Measurements from ENCODE around the gene RABL2A.
"Not testable (repeated sequence)": the region's sequence is repeated elsewhere in the genome, so short reads cannot be mapped to it uniquely, and the experiment has no call there.

The RABL2A gene
- total RNA-seq: 4.3 to 11.2 reads per million in 2 experiments

DNA sequence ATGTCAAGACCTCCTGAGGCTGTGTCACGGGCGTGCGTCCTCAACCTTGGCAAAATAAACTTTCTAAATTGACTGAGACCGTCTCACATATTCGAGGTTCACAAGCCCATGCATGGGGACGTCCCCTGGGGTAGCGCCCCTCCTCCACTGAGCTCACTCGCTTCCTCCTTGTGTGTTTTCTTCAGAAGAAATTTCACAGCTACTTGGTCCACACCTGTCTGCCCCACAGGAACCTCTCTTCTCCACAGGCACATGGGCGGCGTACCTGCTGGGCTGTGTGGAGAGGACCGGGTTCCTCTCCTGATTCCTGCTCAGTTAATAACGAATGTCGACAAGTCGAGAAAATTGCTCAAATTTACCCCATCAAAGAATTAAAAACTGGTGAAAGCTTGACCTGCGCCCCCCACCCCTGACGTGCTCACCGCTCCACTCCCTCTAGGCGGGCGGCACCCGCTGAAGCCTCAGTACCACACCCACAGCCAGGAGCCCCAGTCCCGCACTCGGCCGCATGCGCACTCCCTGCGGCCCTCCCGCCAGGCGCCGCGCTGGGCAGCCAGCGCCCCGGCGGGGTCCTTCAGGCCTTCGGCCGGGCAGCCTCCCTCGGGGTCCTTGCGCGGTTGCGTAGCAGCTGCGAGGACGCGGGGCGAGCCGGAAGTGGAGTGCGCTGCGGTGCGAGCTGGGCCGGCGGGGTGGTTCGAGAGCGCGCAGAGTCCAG lies at the start of gene RABL2A:
Gene RABL2A, plus strand, starts transcription at position 651 of the 715 bp plus-strand sequence. CDS start 1,341 bp downstream, outside the sequence.
- peak; percentile 75 for DNase-seq (ENCODE audit: low read depth)

DNA sequence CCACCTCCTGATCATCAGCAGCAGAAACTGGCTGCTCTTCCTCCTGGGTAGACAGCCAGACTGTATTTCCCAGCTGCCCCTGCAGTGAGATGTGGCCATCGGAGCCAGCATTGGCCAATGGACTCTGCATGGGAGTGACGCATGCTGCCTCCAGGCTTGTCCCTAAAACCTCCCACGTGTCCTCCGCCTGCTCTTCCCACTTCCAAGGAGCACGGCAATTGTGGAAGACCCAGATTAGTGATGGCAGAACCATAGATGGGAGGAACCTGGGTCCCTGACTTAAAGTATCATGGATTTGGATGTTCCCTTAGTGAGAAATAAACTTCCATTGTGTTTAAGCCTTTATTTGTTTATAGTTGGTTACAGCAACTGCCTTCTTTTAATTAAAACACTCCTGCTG lies 48.6 kb upstream of the RABL2A start:
- not testable (repeated sequence) for DNase-seq (ENCODE audit: low read depth)

DNA sequence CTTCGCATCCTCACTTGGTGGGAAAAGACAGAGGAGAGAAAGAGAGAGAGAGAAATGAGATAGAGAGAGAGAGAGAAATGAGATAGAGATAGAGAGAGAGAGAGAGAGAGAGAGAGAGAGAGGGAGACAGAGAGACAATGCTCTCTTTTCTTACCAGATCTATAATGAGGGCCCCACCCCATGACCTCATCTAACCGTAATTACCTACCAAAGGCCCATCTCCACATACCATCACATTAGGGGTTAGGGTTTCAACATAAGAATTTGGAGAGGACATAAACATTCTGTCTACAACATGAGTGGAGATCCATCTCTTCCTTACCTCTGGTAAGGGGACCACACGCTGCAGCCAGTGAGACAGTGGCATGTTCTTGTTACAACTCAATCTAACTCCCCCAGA lies 44.6 kb upstream of the RABL2A start:
- not testable (repeated sequence) for DNase-seq (ENCODE audit: low read depth)

DNA sequence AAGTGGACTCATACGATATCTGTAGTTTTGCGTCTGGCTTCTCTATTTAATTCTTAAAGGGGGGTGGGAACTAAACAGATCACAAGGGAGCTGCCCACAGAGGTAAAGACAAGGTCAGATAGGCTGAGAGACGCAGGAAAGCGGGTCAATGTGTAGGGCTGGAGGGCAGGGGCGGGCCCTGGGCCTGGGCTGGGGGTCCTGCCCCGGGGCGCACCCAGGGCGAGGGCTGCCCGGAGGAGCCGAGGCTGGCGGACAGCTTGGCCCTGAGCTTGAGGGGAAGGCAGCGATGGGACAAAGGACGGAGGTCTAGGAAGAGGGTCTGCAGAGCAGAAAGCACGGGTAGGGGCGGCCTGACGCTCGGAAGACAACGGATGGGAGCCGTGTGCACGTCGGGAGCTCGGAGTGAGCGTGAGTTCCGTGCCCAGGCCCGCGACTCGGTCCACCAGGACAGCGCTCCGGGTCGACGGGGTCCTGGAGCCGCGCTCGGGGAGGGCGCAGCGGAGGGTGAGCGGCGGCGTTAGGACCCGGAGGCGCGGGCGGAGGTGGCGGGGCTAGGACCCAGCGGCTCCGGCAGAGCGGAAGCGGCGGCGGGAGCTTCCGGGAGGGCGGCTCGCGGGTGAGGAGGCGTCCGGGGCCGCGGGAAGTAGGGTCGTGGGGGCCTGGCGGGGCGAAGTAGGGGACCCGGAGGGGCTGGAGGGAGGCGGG lies 43.4 kb upstream of the RABL2A start:
- DNase-seq (ENCODE audit: low read depth): peak; percentile 70

DNA sequence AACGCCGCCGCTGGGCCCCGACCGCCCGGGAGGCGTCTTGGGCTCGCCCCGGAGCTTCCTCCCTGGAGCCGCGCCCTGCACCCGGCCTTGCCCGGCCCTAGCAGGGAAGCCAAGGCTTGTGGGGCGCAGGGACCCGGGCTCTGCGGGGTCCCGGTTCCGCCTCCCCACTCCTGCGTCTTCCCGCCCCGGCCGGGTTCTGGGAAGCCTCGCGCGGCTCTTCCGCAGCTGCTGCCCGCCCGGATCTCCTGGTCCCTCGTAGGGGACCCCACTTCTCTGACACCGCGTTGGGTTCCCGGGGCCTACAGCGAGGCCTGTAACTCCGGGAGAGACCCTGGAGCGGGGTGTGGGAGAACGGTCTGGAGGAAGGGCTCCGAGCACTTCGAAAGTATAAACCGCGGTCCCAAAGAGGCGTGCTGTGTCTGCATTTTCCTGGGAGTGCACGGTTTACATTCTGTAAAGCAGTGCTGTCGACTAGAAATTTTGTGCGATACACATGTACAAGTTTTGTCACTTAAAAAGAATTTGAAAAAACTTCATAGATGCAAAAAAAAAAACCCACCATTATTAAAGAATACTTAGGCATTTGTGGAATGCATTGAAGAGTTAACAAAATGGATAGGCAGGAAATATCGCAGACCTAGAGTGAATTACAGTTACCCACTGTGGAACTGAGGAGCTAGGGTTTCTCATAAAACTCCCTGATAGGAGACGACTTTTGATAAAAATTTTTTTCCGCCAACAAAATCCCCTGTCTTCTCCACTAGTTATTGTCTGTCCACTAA lies 42.6 kb upstream of the RABL2A start:
- DNase-seq (ENCODE audit: low read depth): not testable (repeated sequence)

DNA sequence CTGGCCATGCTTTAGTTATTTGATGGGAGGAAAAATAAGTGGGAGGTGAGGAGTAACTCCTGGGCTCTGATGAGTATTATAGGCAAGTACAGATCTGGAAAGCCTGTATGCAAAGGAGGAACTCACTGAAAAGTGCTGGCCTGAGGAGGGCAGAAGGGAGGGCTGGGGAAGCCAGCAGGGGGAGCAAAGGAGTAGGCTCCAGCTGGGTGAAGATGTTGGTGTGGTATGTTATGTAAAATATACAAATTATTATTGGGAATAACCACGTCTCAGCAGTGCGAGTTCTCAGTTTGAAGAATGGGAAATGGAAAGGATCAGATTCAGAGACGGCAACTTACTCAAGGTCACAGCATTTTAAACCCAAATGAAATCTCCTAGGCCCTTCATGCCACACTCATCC lies 39.9 kb upstream of the RABL2A start:
- DNase-seq (ENCODE audit: low read depth): peak; percentile 44

DNA sequence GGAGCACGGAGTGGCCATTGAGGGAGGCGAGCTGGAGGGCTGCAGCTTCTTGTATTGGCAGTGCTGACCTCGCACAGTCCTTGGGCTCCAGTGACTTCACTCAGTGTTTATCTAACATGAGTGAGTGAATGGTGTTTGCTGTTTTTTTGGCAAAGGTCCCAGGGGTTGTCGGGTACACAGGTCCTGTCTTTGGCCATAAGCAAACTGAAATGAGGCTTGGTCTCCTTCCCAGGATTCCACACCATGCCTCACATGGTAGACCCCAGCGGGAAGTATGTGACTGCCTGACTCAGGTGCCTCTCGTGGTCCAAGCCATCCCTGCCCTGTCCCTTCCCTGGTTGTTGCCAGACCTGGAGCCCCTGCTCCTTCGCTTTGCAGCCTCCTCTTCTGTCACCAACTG lies 37.5 kb upstream of the RABL2A start:
- not testable (repeated sequence) for DNase-seq (ENCODE audit: low read depth)

DNA sequence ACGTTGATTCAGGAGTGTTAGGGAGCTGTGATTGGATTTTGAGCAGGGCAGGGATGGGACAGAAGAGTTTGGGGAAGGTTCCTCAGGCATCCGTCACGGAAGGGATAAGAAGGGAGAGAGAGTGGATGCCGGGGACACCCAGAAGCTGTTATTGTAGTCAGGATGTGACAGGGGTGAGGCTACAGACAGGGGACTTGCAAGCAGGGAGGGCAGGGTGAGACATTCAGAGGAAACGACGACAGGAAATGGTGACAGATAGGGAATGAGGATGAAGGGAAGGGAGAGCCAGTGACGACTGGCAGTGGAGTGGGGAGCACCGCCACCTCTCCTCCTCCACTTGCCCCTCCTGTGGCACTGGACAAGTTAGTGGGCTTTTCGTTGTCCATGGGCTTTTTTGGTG lies 35.1 kb upstream of the RABL2A start:
- DNase-seq (ENCODE audit: low read depth): not testable (repeated sequence)

DNA sequence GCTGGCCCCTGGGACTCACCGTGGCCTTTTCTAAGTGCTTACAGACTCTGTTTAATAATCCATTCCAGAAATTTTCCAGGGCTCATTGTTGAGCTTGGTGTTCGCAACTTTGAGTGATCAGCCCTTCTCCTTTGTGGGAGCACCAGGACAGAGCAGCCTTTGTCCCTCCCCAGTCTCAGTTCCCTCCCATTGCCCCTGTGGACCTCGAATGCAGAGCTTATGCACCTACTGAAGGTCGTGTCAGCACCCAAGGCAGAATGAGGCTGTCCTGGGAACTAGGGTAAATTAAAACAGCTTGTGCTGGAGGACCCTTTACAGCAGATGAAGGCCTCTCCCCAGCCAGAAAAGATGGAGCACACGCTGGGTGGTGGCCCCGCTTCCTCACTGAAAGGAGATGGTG lies 33.8 kb upstream of the RABL2A start:
- not testable (repeated sequence) for DNase-seq (ENCODE audit: low read depth)

DNA sequence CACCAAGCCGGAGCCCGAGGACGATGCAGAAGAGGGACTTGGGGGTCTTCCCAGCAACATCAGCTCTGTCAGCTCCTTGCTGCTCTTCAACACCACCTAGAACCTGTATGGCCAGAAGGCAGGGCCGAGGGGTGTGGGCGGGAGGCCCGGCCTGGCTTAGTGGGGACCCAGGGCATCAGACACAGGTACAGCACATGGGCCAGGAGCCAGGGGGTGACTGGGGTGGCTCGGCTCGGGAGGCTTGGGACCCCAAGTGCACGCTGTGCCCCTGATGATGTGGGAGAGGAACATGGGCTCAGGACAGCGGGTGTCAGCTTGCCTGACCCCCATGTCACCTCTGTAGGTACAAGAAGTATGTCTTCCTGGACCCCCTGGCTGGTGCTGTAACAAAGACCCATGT lies 31.3 kb upstream of the RABL2A start:
- DNase-seq (ENCODE audit: low read depth): not testable (repeated sequence)

DNA sequence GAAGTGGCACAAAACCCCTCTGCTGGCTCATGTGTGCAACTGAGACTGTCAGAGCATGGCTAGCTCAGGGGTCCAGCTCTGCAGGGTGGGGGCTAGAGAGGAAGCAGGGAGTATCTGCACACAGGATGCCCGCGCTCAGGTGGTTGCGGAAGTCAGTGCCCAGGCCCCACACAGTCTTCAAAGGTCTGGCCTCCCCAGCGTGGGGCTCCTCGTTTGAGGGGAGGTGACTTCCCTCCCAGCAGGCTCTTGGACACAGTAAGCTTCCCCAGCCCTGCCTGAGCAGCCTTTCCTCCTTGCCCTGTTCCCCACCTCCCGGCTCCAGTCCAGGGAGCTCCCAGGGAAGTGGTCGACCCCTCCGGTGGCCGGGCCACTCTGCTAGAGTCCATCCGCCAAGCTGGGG lies 29.9 kb upstream of the RABL2A start:
- DNase-seq (ENCODE audit: low read depth): not testable (repeated sequence)

DNA sequence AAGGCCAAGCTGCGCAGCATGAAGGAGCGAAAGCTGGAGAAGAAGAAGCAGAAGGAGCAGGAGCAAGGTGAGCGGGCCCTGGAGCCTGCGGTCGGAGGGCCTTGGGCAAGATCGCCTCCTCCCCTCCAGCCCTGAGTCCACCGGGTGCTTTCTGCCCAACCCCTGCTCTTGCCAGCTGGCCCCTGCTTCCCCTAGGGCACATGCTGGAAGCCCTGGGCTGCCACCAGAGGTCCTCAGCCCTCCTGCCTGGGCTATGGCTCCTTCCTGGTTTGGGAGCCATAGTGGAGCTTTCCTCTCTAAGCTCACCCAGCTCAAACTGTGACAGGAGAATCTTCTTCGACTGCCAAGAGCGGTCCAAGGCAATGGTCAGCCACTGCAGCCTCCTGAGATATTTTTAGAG lies 29.5 kb upstream of the RABL2A start:
- not testable (repeated sequence) for DNase-seq (ENCODE audit: low read depth)

DNA sequence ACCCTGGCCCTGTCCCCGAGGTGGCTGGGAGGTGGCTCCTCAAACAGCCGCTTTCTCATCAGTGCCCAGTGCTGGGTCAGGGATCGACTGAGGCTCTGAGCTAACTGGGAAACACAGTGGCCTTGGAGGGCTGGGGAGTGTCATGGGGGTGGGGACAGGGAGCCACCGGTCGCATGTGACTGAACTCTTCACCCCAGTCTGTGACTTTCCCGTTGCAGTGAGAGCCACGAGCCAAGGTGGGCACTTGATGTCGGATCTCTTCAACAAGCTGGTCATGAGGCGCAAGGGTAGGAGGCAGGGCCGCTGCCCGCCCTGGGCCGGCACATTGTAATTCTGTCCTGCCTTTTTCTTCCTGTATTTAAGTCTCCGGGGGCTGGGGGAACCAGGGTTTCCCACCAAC lies 28.9 kb upstream of the RABL2A start:
- not testable (repeated sequence) for DNase-seq (ENCODE audit: low read depth)

DNA sequence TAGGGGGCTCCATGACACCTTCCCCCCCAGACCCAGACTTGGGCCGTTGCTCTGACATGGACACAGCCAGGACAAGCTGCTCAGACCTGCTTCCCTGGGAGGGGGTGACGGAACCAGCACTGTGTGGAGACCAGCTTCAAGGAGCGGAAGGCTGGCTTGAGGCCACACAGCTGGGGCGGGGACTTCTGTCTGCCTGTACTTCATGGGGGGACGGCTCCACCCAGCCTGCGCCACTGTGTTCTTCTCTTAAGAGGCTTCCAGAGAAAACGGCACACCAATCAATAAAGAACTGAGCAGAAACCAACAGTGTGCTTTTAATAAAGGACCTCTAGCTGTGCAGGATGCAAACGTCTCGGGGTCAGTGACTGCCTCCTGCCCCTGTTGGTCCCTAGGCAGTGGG lies 28.3 kb upstream of the RABL2A start:
- DNase-seq (ENCODE audit: low read depth): not testable (repeated sequence)

DNA sequence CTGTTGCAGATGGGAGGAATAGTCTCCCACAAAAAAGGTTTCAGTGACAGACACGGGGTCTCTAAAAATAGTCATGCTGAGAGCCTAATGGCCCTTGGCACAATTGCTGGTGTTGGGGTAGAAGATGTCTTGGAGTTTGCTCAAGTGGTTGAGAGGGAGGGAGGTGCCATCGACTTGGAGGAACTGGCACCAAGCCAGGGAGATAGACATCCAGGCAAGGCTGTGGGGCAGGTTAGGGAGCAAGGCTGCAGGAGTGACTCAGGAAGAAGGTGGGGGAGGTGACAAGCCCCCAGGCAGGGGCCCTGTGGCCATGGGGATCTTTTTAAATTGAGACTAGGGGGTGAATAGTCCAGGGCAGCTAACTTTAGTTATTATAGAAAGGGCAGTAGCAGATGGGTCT lies 27.9 kb upstream of the RABL2A start:
- not testable (repeated sequence) for DNase-seq (ENCODE audit: low read depth)

DNA sequence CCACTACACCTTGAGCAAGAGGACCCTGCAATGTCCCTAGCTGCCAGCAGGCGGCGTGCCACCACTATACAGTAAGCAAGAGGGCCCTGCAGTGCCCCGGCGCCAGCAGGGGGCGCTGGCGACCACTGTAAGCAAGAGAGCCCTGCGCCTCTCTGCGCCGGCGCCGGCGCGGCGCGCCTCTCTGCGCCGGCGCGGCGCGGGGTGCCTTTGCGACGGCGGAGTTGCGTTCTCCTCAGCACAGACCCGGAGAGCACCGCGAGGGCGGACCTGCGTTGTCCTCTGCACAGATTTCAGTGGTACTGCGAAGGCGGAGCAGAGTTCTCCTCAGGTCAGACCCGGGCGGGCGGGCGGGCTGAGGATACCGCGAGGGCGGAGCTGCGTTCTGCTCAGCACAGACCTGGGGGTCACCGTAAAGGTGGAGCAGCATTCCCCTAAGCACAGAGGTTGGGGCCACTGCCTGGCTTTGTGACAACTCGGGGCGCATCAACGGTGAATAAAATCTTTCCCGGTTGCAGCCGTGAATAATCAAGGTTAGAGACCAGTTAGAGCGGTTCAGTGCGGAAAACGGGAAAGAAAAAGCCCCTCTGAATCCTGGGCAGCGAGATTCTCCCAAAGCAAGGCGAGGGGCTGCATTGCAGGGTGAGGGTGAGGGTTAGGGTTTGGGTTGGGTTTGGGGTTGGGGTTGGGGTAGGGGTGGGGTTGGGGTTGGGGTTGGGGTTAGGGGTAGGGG lies 24.9 kb upstream of the RABL2A start:
- DNase-seq (ENCODE audit: low read depth): not testable (repeated sequence)

DNA sequence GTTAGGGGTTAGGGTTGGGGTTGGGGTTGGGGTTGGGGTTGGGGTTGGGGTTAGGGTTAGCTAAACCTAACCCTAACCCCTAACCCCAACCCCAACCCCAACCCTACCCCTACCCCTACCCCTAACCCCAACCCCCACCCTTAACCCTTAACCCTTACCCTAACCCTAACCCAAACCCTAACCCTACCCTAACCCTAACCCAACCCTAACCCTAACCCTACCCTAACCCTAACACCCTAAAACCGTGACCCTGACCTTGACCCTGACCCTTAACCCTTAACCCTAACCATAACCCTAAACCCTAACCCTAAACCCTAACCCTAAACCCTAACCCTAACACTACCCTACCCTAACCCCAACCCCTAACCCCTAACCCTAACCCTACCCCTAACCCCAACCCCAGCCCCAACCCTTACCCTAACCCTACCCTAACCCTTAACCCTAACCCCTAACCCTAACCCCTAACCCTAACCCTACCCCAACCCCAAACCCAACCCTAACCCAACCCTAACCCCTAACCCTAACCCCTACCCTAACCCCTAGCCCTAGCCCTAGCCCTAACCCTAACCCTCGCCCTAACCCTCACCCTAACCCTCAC lies 24.1 kb upstream of the RABL2A start:
- no peak for DNase-seq (ENCODE audit: low read depth)

DNA sequence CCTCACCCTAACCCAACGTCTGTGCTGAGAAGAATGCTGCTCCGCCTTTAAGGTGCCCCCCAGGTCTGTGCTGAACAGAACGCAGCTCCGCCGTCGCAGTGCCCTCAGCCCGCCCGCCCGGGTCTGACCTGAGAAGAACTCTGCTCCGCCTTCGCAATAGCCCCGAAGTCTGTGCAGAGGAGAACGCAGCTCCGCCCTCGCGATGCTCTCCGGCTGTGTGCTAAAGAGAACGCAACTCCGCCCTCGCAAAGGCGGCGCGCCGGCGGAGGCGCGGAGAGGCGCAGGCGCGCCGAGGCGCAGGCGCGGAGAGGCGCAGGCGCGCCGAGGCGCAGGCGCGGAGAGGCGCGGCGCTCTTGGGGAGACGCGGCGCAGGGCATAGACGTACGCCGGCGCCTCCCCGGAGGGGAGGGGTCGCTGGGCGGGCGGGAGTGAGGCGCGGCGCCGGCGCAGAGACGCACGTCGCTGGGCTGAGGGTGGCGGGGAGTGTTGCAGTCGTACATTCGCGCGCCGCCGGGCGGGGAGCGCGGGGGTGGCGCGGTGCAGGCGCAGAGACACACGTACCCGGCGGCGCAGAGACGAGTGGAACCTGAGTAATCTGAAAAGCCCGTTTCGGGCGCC lies 23.5 kb upstream of the RABL2A start:
- DNase-seq (ENCODE audit: low read depth): peak; percentile 84

DNA sequence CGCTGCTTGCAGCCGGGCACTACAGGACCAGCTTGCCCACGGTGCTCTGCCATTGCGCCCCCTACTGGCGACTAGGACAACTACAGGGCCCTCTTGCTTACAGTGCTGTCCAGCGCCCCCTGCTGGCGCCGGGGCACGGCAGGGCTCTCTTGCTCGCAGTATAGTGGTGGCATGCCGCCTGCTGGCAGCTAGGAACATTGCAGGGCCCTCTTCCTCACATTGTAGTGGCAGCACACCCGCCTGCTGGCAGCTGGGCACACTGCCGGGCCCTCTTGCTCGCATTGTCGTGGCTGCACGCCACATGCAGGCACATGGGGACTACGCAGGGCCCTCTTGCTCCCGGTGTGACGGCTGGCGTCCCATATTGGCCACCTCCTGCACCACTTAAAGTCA lies 23.0 kb upstream of the RABL2A start:
- DNase-seq (ENCODE audit: low read depth): peak; percentile 88

DNA sequence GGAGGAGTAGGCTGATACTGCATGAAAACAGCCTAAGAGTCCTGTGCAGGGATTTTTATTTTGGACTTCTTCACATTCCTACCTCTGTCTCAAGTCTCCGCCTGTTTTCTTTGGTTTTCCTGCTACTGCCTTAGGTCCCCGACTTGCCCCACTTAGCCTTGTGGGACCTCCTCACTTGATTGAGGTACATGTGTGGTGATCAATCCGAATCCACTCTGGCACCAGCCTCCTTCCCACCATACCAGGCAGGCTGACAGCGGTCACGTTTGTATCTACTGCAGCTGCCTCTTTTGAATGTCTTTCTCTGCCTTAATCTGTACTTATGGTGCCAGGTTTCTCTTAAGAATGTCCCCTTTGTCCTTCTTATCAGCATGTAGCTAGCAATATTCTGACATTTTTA lies 22.4 kb upstream of the RABL2A start:
- DNase-seq (ENCODE audit: low read depth): not testable (repeated sequence)

DNA sequence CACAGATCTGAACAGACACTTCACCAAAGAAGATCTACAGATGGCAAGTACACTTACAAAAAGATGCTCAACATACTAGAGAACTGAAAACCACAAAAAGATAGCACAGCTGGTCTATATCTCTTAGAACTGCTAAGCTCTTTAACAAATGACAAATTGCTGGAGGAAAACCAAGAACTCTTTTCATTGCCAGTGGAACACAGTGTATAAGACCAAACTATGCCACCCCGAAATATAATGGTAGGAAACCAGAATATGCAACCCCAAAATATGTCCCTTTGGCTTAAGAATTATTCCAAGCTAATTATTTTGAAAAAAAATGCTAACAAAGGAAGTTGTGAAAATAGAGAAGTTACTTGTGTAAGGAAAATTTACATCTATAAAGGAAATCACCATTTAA lies 21.0 kb upstream of the RABL2A start:
- DNase-seq (ENCODE audit: low read depth): not testable (repeated sequence)
